Measurements from ENCODE around the gene SLMAP.
A peak's percentile ranks its signal among the peaks of the same experiment; 100 is the strongest.

Gene SLMAP

GRCh38 chr3:57948080-57948671 is 192.1 kb downstream of the SLMAP start:
- DNase-seq: no peak

GRCh38 chr3:57948781-57949242 is 192.7 kb downstream of the SLMAP start:
- no peak for DNase-seq

GRCh38 chr3:57949344-57949743 is 193.2 kb downstream of the SLMAP start:
- DNase-seq: no peak

GRCh38 chr3:57949785-57950615 is 193.9 kb downstream of the SLMAP start:
- peak; percentile 41 for DNase-seq

- DNase-seq: peak; percentile 68
Measured at GRCh38 chr3:57951066-57951882, 195.2 kb downstream of the SLMAP start.

GRCh38 chr3:57952208-57952631 is 196.1 kb downstream of the SLMAP start:
- DNase-seq: no peak

- DNase-seq: no peak
Measured at GRCh38 chr3:57952651-57953050, 196.5 kb downstream of the SLMAP start.

- no peak for DNase-seq
Measured at GRCh38 chr3:57953576-57953975, 197.5 kb downstream of the SLMAP start.

GRCh38 chr3:57956119-57956832 is 200.2 kb downstream of the SLMAP start:
- DNase-seq: peak; percentile 0

GRCh38 chr3:57956833-57957174 is 200.7 kb downstream of the SLMAP start:
- DNase-seq: no peak

GRCh38 chr3:57957824-57958223 is 201.7 kb downstream of the SLMAP start:
- no peak for DNase-seq

GRCh38 chr3:57958642-57959422 is 202.7 kb downstream of the SLMAP start:
- DNase-seq: peak; percentile 71

GRCh38 chr3:57959423-57960173 is 203.5 kb downstream of the SLMAP start:
- DNase-seq: no peak

- no peak for DNase-seq
Measured at GRCh38 chr3:57960174-57960505, 204.0 kb downstream of the SLMAP start.

- DNase-seq: peak; percentile 0
Measured at GRCh38 chr3:57961177-57961827, 205.2 kb downstream of the SLMAP start.

- peak; percentile 71 for DNase-seq
Measured at GRCh38 chr3:57961828-57962447, 205.8 kb downstream of the SLMAP start.

- no peak for DNase-seq
Measured at GRCh38 chr3:57962448-57962834, 206.3 kb downstream of the SLMAP start.

GRCh38 chr3:57963811-57964346 is 207.8 kb downstream of the SLMAP start:
- DNase-seq: no peak

GRCh38 chr3:57966829-57967228 is 210.7 kb downstream of the SLMAP start:
- DNase-seq: no peak

GRCh38 chr3:57967590-57967989 is 211.5 kb downstream of the SLMAP start:
- no peak for DNase-seq
